Liver (tissue), 9 donors: ENCODE data around the gene SHOX. TPM values are rescaled to one million over a fixed set of nuclear protein-coding genes. Genes with fewer than 3 reads are reported as not detected.

Experiments used
- DNase-seq: peaks from one replicate; pipeline ENCODE4 v3.0.0-alpha.2; 2017; ENCODE audit warnings: low spot score
- H3K27ac ChIP-seq, 2 donors: one replicate each; pipeline ENCODE4 v1.7.0; 2013; ENCODE audit warnings: inconsistent platforms in 2 of 2, low read length in 2 of 2, control low read depth in 1 of 2, low read depth in 1 of 2, mild to moderate bottlenecking in 1 of 2
- H3K27me3 ChIP-seq, 4 donors: one replicate each; pipeline versions ENCODE4 v1.6.1 to v1.7.0; 2013; ENCODE audit warnings: low read length in 3 of 4, inconsistent platforms in 1 of 4, mild to moderate bottlenecking in 1 of 4, moderate library complexity in 1 of 4; ENCODE audit not compliant: control insufficient read depth in 4 of 4, insufficient read depth in 4 of 4
- H3K36me3 ChIP-seq, 4 donors: one replicate each; pipeline versions ENCODE4 v1.6.1 to v1.7.0; 2013; ENCODE audit warnings: low read length in 3 of 4, mild to moderate bottlenecking in 3 of 4, low read depth in 1 of 4, moderate library complexity in 1 of 4; ENCODE audit not compliant: control insufficient read depth in 4 of 4, insufficient read depth in 3 of 4
- H3K4me1 ChIP-seq, 4 donors: one replicate each; pipeline versions ENCODE4 v1.6.1 to v1.7.0; 2013; ENCODE audit warnings: low read length in 3 of 4, mild to moderate bottlenecking in 3 of 4, moderate library complexity in 1 of 4; ENCODE audit not compliant: control insufficient read depth in 4 of 4, insufficient read depth in 4 of 4
- H3K4me3 ChIP-seq, 3 donors: one replicate each; pipeline versions ENCODE4 v1.6.1 to v1.7.0; 2013; ENCODE audit warnings: low read length in 3 of 3, control low read depth in 1 of 3, low read depth in 1 of 3, mild to moderate bottlenecking in 1 of 3
- H3K9ac ChIP-seq, 2 donors: one replicate each; pipeline ENCODE4 v1.7.0; 2013; ENCODE audit warnings: low read length in 2 of 2, mild to moderate bottlenecking in 2 of 2, moderate library complexity in 2 of 2, control low read depth in 1 of 2, low read depth in 1 of 2
- H3K9me3 ChIP-seq, 4 donors: one replicate each; pipeline versions ENCODE4 v1.6.1 to v1.7.0; 2013; ENCODE audit warnings: low read length in 3 of 4; ENCODE audit not compliant: control insufficient read depth in 4 of 4
- EGR1 ChIP-seq, 2 donors: IDR thresholded peaks; 2 replicates each; pipeline ENCODE4 v1.6.1; 2016 to 2018; ENCODE audit warnings: antibody characterized with exemption in 2 of 2, low read depth in 2 of 2
- FOXA1 ChIP-seq: IDR thresholded peaks from 2 replicates; pipeline ENCODE4 v1.6.1; 2016; ENCODE audit warnings: antibody characterized with exemption
- FOXA2 ChIP-seq: IDR thresholded peaks from 2 replicates; pipeline ENCODE4 v1.6.1; 2016; ENCODE audit warnings: antibody characterized with exemption
- GABPA ChIP-seq, 2 donors: IDR thresholded peaks in 1 of 2; conservative IDR thresholded peaks in 1 of 2; 2 replicates each; pipeline ENCODE4 v1.6.1; 2016; ENCODE audit warnings: antibody characterized with exemption in 2 of 2, mild to moderate bottlenecking in 1 of 2, moderate library complexity in 1 of 2
- HNF4A ChIP-seq, 2 donors: conservative IDR thresholded peaks; 2 replicates each; pipeline ENCODE4 v1.6.1; 2016; ENCODE audit warnings: antibody characterized with exemption in 2 of 2, mild to moderate bottlenecking in 2 of 2
- HNF4G ChIP-seq: IDR thresholded peaks from 2 replicates; pipeline ENCODE4 v1.6.1; 2016; ENCODE audit warnings: antibody characterized with exemption
- JUND ChIP-seq, 2 donors: IDR thresholded peaks; 2 replicates each; pipeline ENCODE4 v1.6.1; 2016; ENCODE audit warnings: antibody characterized with exemption in 2 of 2
- MAX ChIP-seq: IDR thresholded peaks from 2 replicates; pipeline ENCODE4 v1.6.1; 2016; ENCODE audit warnings: antibody characterized with exemption
- NR2F2 ChIP-seq: IDR thresholded peaks from 2 replicates; pipeline ENCODE4 v1.6.1; 2016; ENCODE audit warnings: antibody characterized with exemption
- RAD21 ChIP-seq, 2 donors: IDR thresholded peaks; 2 replicates each; pipeline ENCODE4 v1.6.1; 2016; ENCODE audit warnings: antibody characterized with exemption in 2 of 2, mild to moderate bottlenecking in 2 of 2
- REST ChIP-seq: IDR thresholded peaks from 2 replicates; pipeline ENCODE4 v1.6.1; 2016; ENCODE audit warnings: antibody characterized with exemption, mild to moderate bottlenecking
- RXRA ChIP-seq, 2 donors: IDR thresholded peaks; 2 replicates each; pipeline ENCODE4 v1.6.1; 2017 to 2018; ENCODE audit warnings: antibody characterized with exemption in 2 of 2, mild to moderate bottlenecking in 1 of 2
- SP1 ChIP-seq: IDR thresholded peaks from 2 replicates; pipeline ENCODE4 v1.6.1; 2018; ENCODE audit warnings: antibody characterized with exemption, mild to moderate bottlenecking
- TAF1 ChIP-seq: conservative IDR thresholded peaks from 2 replicates; pipeline ENCODE4 v1.6.1; 2016; ENCODE audit warnings: antibody characterized with exemption, mild to moderate bottlenecking
- YY1 ChIP-seq: IDR thresholded peaks from 2 replicates; pipeline ENCODE4 v1.6.1; 2016; ENCODE audit warnings: antibody characterized with exemption, mild to moderate bottlenecking
- whole genome bisulfite sequencing: extraction: QIAGEN DNeasy Blood & Tissue Kit; methylation state at CpG from one replicate; pipeline ENCODE4 v1.1.7; 2013; 5-methylcytosine and 5-hydroxymethylcytosine counted together
- polyA plus RNA-seq, 2 donors: library from polyadenylated mRNA; stranded (reverse) in 1 of 2; unstranded in 1 of 2; fragments of 200-250 nt in 1 of 2; fragments of >200 nt in 1 of 2; fragmentation: Nextera tagmentation in 1 of 2; extraction: Ambion mirVana in 1 of 2; gene quantifications; one replicate each; pipeline versions ENCODE4 v1.2.1 to v1.2.3, GENCODE V29; 2013 to 2015
- total RNA-seq, 2 donors: library from RNA; depleted of rRNA; stranded (reverse); fragments of >200 nt; gene quantifications; one replicate each; pipeline ENCODE4 v1.2.3, GENCODE V29; 2014
- TF ChIP-seq, protein P1 (sequence below): IDR thresholded peaks from 2 replicates; pipeline ENCODE4 v1.6.1; 2016; ENCODE audit warnings: antibody characterized with exemption
- TF ChIP-seq, protein P2 (sequence below): fragments of 150-350 bp; IDR thresholded peaks from 2 replicates; pipeline ENCODE4 v1.5.1; 2017; ENCODE audit warnings: improper control_type of control experiment, low read depth, low read length; ENCODE audit not compliant: missing input control
- TF ChIP-seq, protein P3 (sequence below): IDR thresholded peaks from 2 replicates; pipeline ENCODE4 v1.6.1; 2016; ENCODE audit warnings: antibody characterized with exemption
- donor health status: healthy.
- donor health status: healthy.
- donor health status: healthy.
- donor health status: healthy.
- donor health status: healthy.

SHOX gene
- total and polyA plus RNA-seq, 4 donors: not detected

- TF ChIP-seq EGR1 (IDR thresholded peaks at IDR 0.05; ENCODE audit: low read depth in 2 of 2) (no peak), NR2F2 (no peak), TAF1 (no peak), FOXA2 (no peak), GABPA (IDR thresholded peaks at IDR 0.05 in 1 of 2, conservative IDR thresholded peaks at IDR 0.05 in 1 of 2) (no peak), HNF4A (conservative IDR thresholded peaks at IDR 0.05) (no peak), RXRA (IDR thresholded peaks at IDR 0.05) (no peak), YY1 (no peak), MAX (no peak), SP1 (no peak), RAD21 (IDR thresholded peaks at IDR 0.05) (no peak), REST (no peak), HNF4G (no peak), JUND (IDR thresholded peaks at IDR 0.05) (no peak), FOXA1 (no peak)
- TF ChIP-seq, protein P1, sequence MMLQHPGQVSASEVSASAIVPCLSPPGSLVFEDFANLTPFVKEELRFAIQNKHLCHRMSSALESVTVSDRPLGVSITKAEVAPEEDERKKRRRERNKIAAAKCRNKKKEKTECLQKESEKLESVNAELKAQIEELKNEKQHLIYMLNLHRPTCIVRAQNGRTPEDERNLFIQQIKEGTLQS: no peak
- TF ChIP-seq, protein P2, sequence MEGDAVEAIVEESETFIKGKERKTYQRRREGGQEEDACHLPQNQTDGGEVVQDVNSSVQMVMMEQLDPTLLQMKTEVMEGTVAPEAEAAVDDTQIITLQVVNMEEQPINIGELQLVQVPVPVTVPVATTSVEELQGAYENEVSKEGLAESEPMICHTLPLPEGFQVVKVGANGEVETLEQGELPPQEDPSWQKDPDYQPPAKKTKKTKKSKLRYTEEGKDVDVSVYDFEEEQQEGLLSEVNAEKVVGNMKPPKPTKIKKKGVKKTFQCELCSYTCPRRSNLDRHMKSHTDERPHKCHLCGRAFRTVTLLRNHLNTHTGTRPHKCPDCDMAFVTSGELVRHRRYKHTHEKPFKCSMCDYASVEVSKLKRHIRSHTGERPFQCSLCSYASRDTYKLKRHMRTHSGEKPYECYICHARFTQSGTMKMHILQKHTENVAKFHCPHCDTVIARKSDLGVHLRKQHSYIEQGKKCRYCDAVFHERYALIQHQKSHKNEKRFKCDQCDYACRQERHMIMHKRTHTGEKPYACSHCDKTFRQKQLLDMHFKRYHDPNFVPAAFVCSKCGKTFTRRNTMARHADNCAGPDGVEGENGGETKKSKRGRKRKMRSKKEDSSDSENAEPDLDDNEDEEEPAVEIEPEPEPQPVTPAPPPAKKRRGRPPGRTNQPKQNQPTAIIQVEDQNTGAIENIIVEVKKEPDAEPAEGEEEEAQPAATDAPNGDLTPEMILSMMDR: no peak
- TF ChIP-seq, protein P3, sequence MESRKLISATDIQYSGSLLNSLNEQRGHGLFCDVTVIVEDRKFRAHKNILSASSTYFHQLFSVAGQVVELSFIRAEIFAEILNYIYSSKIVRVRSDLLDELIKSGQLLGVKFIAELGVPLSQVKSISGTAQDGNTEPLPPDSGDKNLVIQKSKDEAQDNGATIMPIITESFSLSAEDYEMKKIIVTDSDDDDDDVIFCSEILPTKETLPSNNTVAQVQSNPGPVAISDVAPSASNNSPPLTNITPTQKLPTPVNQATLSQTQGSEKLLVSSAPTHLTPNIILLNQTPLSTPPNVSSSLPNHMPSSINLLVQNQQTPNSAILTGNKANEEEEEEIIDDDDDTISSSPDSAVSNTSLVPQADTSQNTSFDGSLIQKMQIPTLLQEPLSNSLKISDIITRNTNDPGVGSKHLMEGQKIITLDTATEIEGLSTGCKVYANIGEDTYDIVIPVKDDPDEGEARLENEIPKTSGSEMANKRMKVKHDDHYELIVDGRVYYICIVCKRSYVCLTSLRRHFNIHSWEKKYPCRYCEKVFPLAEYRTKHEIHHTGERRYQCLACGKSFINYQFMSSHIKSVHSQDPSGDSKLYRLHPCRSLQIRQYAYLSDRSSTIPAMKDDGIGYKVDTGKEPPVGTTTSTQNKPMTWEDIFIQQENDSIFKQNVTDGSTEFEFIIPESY: no peak
- Histone ChIP-seq H3K4me1 (no peaks in the 10 kb centered on the region), H3K4me3 (no peak overlapping the region), H3K36me3 (no peaks in the 10 kb centered on the region), H3K9me3 (no peaks in the 10 kb centered on the region), H3K9ac (no peak overlapping the region), H3K27ac (no peak overlapping the region), H3K27me3 (peaks cover 0 to 8% (median 0%) of the 10 kb centered on the region in 4 donors)
- 36% methylated on average over 7 of the region's 7 CpGs for WGBS
- DNase-seq: no peak
These were observed 13.2 kb upstream of the SHOX start for GRCh38 chrX:617401-617800.
